NCI-H1092 treated with DMSO at 0.1 percent for 48 hours (cell line): ENCODE data around the gene TNFAIP3.

ENCODE experiments used
- DNase-seq: peaks from one replicate; lab custom pipeline; 2025; lab: John Stamatoyannopoulos, UW

TNFAIP3 gene

DNA sequence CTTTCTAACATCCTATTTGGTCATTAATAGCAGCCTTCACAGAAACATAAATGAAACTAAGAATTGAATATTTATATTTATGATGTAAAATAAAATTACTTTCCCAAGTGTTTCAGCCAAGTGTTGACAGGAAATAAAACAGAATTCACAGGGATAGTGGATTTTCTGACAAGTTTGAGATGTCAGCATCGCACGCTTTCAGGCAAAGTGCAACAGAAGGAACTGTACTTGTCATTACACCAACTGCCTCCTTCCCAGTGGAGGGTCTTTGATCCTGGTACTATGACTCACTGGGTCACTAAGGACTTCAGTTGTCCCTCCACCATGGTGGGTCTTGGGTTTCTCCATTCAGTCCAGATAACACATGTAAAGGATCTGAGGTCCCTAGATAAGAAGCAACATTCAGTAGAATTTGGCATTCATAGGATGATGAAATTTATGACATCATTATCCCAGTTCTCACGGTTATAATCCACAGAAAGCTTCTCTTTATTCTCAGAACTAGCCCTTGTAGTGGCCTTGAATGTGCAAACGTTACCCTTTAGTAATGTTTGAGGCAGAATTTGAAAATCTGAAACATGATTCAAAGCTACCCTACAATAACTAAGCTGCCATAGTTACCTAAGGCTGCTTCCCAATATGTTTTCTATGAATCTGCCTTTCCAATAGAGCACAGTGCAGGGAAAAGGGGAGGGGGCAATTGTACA, 3.8 kb upstream of the TNFAIP3 start:
- DNase-seq, result no peak

DNA sequence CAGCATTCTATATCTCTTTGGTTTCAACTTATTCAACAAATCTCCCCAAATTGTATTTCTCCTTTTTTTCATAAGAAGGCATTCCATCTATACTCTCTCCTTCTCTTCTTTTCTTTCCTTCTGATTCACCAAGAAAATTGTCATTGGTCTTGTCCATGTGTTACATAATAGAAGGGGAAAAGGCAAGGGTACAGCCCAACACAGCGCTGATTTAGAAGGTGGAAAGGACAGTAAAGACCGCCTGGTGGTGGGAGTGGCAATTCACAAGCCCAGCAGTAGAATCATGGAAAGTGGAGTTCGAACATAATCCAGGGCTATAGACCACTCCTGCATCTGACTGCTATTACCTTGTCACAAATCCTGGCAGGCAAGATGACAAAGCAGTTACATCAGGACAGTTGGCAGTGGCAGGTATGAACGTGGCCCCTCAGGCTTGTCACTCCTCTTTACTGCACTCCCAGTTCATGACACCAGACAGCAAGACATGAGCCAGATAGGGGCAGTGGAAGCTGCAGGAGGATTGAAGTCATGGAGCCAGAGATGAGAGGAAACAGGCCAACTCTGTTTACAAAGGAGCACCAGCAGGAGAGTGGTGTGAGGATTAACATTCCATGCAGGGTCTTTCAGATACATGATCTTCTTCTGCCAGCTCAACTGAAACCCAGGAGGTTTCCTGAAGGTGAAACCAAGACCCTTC, 2.1 kb upstream of the TNFAIP3 start:
- DNase-seq, result no peak

DNA sequence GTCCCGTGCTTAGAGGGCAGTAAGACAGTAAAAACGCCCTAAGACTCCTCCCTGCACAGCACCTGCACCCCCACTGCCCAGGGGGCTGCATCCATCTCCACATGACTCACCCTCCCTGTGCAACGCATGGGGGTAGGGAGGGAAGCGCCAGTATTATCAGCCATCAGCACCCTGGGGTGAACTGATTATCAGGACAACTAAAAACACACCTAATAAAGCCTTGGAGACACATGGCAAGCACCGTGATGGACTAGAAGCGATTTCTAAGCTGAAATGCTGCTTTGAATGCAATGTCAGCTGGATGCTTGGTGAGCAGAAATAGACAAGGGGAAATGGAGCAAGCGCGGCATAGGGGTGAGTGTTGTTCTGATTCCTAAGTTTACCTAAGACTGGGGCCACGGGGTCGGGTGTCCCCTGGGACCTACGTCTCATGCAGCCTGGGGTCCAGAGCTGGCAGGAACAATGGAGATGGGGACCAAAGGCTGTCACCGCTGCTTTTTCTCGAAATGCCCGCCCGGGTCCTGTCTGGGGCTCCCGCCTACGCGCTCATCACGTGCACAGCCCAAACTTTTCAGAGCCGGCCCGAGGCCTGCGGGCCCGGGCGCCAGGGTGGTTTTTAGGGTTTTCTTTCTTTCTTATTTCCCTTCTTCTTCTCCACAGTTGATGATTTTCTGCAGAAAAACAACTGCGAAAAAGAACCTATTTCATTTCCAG, 702 bp upstream of the TNFAIP3 start:
- no peak for DNase-seq

DNA sequence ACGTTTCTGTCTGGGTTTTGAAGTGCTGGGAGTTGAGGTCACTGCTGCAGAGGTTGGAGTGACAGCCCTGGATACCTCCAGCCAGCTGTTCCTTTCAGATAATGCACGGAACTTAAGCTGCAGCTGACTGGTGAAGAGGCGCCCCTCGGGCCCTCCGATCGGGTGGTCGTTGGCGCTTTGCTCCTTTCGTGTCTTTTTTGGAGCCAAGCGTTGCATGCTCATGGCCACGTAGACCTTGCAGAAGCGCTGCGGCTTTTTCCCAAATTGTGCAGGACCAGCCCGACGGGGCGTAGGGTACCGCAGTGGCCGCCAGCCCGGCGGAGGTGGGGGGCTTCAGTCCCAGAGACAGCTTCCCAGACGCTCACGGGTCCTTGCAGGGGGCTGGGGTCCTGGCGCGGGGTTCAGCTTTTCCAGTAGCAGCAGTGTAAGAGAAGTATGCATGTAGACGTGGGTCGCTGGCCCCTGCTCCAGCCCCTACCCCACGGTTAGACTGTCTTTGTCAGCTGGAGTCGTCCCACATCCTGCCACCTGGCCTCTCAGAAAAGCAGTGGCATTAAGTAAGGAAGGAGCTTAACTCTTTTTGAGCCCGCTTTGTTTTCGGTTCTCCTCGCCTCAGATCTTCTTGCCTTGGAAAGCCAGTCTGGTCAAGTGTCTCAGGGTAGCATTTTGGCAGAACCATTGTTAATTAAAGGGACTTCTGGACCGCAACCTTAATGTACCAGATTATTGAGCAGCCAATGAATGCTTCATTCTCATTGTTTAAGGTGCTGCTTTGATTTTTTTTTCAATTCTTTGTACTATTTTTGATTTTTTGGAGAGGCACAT, 838 bp downstream of the TNFAIP3 start:
- no peak for DNase-seq

DNA sequence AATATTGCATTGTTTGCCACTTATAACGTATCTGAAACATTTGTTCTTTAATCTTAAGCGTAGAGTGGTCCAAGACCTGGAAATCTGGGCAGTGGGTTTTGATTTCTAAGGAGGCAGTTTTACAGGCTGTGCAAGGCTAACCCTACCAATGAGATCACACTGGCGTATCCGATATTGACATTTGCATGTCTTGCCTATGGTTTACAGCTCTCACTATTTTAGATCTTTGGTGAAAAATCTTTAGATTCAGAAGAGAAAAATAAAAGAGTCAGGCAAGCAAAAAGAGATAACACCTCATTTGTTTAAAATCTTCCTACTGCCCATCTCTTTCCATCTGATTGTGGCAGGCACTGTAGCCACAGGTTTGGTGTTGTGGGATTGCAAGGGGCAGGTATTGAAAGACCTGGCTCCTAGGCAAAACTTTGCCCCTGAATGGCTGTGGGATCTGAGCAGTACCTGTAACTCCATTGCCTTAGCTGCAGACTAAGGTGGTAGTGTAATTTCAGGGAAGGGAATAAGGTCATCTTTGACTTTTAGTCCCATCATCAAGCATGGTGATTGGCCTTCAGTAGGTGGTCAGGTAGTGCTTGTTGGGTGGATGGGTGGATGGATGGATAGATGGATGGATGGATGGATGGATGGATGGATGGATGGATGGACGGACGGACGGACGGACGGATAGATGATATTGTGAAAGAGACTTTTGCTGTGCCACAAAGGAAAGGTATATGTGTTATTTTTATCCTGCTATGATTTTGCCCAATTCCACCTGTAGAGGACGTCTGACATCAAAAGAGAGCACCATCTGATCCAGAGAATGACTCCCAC, 1.9 kb downstream of the TNFAIP3 start:
- DNase-seq, result no peak

DNA sequence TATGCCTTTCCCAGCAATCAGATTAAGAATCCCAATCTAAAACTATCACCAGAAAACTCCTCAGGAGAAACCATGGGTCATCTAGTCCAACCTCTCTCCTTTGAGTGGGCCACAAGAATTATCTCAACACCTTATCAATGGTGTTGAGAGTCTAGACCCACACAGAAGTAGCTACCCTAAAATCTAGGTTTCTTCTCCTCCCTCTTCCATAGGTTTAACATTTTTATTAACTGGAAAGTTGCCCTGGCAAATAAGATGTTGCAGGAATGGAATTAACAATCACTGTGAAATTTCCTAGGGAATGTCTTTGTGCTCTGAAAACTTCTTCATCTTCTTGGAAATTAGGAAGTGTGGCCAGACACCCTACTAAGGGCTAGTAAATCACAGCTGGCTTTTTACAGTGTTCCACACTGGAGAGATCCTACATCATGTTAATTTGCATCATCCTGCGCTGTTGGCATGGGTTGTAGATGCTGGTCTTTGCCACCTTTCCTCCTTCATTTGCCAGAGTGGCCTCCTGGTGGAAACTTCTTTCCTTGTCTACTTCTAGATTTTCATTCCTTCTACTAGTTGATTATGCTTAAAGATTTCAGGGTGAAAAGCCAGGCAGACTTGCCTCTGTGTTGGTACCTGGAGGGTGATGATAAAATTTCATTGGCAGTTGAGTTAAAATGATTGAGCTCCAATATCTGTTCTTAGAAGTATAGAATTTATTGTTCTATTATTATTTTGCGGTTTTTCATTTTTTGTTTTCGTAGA, 2.7 kb downstream of the TNFAIP3 start:
- no peak for DNase-seq

DNA sequence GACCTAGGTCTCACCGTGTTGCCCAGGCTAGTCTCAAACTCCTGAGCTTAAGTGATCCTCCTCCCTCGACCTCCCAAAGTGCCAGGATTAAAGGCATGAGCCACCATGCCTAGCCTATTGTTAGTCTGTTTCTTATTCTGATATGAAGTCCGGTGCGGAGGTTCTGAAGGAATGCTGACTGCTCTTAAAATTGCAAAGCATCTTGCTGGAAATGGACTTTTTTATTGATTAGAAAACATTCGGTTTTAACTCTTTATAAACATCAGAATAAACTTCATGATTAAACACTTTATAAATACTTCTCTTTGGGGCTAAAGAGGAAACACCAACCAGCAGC, 3.2 kb downstream of the TNFAIP3 start:
- no peak for DNase-seq

DNA sequence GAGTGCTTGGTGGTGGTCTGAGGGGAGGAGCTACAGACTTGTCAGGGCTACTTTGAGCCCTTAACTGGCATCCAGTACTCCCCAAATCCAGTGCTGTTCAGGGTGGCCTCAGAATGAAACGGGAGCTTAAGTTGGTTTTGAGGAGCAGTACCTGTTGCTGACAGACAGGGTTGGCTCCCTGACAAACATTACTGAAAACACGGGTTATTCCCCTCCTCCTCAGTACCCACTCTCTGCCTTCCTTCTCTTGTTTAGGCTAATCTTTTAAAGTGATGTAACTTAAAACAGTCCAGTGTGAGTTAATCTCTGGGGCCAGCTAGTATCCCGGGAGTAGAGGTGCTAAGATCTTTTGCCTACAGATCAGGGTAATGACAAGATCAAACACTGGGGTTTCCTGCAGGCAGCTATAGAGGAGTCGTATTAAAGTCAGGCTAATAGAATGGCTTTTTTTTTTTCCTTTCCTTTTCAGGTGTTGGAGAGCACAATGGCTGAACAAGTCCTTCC, 3.7 kb downstream of the TNFAIP3 start:
- no peak for DNase-seq

DNA sequence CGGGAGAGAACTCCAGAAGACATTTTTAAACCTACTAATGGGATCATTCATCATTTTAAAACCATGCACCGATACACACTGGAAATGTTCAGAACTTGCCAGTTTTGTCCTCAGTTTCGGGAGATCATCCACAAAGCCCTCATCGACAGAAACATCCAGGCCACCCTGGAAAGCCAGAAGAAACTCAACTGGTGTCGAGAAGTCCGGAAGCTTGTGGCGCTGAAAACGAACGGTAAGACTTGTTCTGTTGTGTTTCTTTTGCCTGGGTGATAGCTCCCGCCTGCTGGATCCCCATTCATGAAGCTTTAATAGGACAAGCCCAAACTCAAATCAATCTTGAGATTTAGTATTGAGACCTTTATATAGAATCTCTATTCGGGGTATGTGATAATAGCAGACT, 4.2 kb downstream of the TNFAIP3 start:
- no peak for DNase-seq

DNA sequence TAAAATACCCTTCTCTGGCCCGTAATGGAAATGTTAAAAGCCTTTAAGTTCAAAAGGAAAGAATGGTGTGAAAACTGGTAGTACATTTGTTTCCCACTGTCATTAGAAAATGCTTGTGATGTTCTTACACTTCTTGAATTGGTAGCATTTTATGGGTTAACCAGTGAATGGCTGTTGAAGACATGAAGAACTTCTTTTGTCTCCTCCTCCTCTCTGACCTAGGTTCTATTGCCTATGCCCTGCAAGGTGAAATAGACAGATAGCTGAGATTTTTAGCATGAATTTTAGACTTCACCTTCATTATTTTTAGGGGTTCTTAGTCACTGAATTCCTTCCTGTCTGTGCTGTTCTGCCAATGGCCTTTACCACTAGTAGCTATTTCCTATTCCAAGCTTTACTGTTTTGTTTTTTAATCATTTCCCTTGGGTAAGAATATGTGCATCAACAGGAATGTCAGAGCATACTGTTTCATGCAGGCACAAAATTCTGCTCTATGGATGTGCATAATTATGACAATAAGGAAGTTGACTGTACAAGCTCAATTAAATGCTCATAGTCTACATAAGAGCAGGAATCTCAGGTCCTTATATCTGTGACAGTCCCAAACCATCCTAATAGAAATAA, 4.9 kb downstream of the TNFAIP3 start:
- DNase-seq, result no peak

DNA sequence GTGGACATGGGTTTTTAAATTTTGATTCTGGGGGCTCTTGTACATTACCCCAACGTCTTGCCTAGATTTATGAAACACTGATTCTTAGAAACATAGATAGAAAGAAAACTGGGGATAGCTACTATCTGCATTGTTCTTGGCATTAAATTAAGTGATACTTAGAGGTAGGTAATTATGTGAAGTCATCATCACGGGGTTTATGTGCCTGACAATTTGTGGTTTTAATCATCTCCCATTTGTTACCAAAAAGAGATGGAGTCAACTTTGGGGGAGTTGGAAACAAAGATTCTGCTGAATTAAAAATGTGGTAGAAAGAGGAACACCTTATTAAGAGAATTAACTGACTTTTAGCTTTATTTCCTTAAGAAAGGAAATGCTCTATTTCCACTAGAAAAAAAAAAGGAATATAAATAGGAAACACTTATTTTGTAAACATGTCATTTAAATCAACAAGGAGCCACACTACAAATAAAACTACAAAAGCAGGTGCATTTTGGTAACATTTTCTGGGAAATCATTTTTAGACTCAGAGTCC, 5.6 kb downstream of the TNFAIP3 start:
- DNase-seq, result no peak

DNA sequence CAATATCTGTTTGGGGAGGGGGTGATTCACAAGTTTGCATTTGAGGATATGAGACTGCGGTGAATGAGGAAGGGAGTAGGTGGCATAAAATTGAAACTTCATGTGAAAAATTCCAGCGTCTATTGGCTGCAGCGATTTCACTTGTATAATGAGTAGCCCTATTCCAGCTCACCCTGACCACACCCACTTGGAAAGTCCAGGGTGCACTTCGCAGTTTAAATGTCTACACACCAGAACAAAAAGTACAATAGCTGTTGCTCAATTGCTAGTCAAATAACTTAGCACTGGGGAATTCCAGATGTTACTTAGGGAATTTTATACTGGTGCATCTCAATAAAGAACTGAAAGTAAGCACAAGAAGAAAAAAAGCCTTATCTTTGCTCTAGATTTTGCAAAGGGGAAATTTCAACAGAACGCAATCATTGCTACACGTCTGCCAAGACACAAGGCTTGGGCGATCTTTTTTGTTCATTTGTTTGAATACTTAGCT, 6.3 kb downstream of the TNFAIP3 start:
- DNase-seq, result no peak

DNA sequence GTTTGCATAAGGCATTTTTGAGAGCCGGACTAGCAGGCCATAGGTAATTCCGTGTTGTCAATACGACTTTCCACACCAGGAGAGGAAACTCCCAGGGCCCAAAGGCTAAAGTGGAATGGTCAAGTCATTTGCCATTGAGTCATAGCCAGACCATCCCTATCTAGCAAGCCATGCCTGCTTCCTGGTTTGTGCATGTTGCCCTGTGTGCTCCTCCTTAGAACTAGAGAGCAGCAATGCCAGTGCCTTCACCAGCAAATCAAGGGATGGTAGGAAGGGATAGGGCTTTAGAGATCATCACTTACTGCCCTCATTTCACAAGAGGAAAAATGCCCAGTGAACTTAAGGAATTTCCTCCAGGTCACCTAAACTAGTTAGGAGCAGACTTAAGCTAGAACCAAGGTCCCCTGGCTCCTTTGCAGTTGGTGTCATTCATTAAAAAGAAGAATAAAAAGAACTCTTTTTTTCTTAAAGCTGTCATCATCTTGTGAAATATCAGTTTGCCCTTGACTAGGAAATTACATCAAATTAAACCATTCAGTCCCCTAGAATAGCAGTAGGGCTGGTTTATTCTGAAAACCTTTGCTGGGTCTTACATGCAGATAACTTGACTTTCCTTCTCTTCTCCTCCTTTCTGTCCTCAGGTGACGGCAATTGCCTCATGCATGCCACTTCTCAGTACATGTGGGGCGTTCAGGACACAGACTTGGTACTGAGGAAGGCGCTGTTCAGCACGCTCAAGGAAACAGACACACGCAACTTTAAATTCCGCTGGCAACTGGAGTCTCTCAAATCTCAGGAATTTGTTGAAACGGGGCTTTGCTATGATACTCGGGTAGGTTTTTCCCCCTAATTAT, 7.4 kb downstream of the TNFAIP3 start:
- DNase-seq, result no peak

DNA sequence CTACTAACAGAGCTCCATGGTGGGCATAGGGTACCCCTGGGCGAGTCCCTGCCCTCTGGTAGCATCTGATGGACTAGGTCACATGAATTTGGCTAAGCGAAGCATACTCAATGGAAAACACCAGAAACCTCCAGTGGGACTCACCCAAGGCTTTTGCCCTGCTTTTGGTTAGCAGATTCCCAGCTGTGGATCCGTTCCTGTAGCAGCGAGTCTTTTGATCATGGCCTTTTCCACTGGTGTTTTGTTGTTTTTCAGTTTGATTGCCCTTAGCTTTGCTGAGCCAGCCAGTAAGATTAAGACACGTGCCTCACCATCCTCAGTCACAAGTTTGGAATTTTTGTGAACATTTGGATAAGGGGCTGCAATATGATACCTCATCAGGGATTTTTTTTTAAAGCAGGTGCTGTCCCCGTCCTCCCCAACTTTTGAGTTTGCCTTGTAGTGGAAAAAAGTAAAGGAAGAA, 8.0 kb downstream of the TNFAIP3 start:
- DNase-seq, result no peak

DNA sequence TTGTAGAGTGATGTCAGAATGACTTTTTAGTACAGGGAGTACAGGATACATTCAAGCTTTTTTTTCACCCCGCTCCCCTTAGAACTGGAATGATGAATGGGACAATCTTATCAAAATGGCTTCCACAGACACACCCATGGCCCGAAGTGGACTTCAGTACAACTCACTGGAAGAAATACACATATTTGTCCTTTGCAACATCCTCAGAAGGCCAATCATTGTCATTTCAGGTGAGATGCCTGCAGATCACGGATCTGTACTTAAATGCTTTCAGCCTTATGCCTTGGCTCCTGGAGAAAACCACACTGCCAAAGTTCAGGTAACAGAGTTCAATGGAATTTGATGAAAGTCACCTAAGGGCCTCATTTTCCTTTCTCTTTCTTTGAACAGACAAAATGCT, 8.5 kb downstream of the TNFAIP3 start:
- no peak for DNase-seq

DNA sequence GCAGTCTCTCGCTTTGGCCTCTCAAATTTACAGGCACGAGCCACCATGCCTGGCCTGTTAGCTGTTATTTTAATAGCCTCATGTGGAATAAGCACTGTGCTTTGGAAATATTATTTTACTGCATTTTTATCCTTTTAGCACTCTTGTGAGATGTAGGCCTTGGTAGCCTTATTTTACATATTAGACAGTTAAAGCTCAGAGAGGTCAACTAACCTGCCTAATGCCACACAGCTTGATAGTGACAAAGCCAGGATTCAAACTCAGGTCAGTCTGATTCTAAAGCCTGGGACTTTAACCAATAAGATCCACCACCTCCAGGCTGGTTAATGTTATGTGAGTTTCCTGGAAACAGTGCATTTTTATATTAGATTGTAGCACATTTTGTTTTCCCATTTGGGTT, 9.5 kb downstream of the TNFAIP3 start:
- DNase-seq, result no peak

DNA sequence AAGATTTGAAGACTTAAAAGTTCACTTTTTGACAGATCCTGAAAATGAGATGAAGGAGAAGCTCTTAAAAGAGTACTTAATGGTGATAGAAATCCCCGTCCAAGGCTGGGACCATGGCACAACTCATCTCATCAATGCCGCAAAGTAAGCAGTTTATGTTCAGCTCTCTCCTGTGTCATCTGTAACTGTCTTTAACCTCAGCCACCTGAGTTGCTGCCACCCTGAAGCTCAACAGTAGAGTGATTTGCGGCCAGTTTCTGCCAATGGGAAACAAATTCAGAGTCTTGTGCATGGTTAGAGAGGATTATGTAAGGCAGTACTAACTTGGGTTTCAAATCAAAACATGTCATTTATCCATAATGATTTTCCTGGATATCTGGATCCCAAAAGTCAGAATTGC, 10.1 kb downstream of the TNFAIP3 start:
- DNase-seq, result no peak

DNA sequence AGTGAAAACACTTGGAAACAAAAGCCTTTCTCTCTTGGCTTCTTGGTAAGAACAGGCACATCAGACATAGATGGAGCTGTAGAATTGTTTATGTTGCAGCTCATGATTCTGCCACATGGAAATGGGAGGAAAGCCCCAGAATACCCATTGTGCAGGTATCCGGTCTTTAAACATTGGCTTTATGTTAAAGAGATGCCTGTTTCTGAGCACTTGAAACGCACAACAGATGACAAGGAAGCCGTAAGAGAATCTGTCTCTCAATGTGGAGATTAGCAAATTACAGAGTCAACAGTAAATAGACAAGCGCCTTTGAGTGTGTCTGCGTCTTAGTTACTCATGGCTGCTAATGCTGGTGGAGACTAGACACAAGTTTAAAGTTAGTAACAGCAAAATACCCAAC, 10.5 kb downstream of the TNFAIP3 start:
- DNase-seq, result no peak

DNA sequence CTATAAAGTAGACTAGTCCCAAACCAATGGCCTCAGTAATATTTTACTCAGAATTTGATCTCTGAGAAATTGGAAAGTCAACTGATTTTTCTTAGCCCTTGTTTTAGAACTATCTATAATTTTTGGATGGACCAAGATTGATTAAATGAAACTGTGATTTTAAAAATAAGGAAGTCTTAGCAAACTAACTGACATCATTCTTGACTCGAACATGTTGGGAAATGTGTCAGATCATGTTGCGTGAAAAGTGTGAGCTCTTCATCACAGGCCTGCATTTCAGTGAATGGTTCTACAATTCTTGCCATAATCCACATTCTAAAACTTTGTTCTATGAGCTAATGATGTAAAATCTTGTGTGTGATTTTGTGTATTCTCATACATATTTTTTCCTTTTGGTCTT, 11.0 kb downstream of the TNFAIP3 start:
- no peak for DNase-seq
